ENCODE data around the gene SGCG.

SGCG gene

GRCh38 chr13:23201870-23202269 is 21.1 kb downstream of the SGCG start:
- TF ChIP-seq CTCF (conservative IDR thresholded peaks at IDR 0.05; ENCODE audit: low read depth), result no peak
- CTCF ChIA-PET, result no interaction called here
- POLR2A ChIA-PET (ENCODE audit: low non-redundant PET), result no interaction called here
- DNase-seq (ENCODE audit: low spot score), result no peak
- H3K27ac ChIP-seq, result no peak overlapping the region

- CTCF ChIA-PET, result no interaction called here
- no peak overlapping the region for H3K27ac ChIP-seq
Observed at GRCh38 chr13:23202383-23202782, 21.6 kb downstream of the SGCG start.

GRCh38 chr13:23203516-23203915 is 22.7 kb downstream of the SGCG start:
- ChIA-PET POLR2A (ENCODE audit: low non-redundant PET) (no interaction called here), CTCF (no interaction called here)
- no peak for DNase-seq (ENCODE audit: low spot score)
- TF ChIP-seq CTCF (conservative IDR thresholded peaks at IDR 0.05; ENCODE audit: low read depth), result no peak
- H3K27ac ChIP-seq, result no peak overlapping the region

More at GRCh38 chr13:23202383-23202782, 21.6 kb downstream of the SGCG start:
- no peak for DNase-seq (ENCODE audit: low spot score)
- TF ChIP-seq CTCF (conservative IDR thresholded peaks at IDR 0.05; ENCODE audit: low read depth), result no peak
- POLR2A ChIA-PET (ENCODE audit: low non-redundant PET), result no interaction called here

GRCh38 chr13:23205807-23206206 is 25.0 kb downstream of the SGCG start:
- H3K27ac ChIP-seq, result no peak overlapping the region
- no peak for DNase-seq (ENCODE audit: low spot score)
- no peak for TF ChIP-seq CTCF (conservative IDR thresholded peaks at IDR 0.05; ENCODE audit: low read depth)
- CTCF ChIA-PET, result no interaction called here
- POLR2A ChIA-PET (ENCODE audit: low non-redundant PET), result no interaction called here

DNA sequence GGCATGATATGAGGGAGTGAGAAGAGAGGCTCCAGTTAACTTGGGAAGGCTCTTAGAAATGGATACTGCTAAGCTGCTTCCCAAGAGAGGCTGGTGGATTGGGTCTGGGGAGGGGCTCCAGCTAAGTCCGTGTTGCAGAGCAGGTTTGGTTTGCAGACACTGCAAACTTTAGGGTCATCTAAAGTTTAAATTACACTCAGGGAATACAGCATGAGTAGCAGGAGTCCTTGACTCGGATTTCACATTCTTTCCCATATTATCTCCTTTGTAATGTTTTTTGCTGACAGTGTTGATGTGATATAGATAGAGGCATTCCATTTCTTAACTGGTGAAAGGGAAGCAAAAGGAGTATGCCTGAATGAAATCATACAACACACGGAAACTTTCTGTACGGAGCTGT is 31.9 kb downstream of the SGCG start:
- CTCF ChIA-PET, result interaction anchor here (0.6 kb wide), 2 partner anchors 62 to 946 kb away, joined by 3 read pairs; no protein-coding TSS in a partner anchor
- no peak for DNase-seq (ENCODE audit: low spot score)
- no peak overlapping the region for H3K27ac ChIP-seq
- POLR2A ChIA-PET (ENCODE audit: low non-redundant PET), result no interaction called here
- no peak for TF ChIP-seq CTCF (conservative IDR thresholded peaks at IDR 0.05; ENCODE audit: low read depth)

GRCh38 chr13:23231241-23231640 is 50.5 kb downstream of the SGCG start:
- ChIA-PET POLR2A (ENCODE audit: low non-redundant PET) (no interaction called here), CTCF (no interaction called here)
- H3K27ac ChIP-seq, result no peak overlapping the region
- DNase-seq (ENCODE audit: low spot score), result no peak
- TF ChIP-seq CTCF (conservative IDR thresholded peaks at IDR 0.05; ENCODE audit: low read depth), result no peak

GRCh38 chr13:23235994-23236393 is 55.2 kb downstream of the SGCG start:
- CTCF ChIA-PET, result interaction anchor here (0.7 kb wide), 1 partner anchor 27 kb away, joined by 3 read pairs; no protein-coding TSS in a partner anchor
- POLR2A ChIA-PET (ENCODE audit: low non-redundant PET), result no interaction called here
- H3K27ac ChIP-seq, result no peak overlapping the region
- TF ChIP-seq CTCF (conservative IDR thresholded peaks at IDR 0.05; ENCODE audit: low read depth), result no peak
- no peak for DNase-seq (ENCODE audit: low spot score)
